ENCODE data around the gene NCR3LG1.

NCR3LG1 gene

GRCh38 chr11:17412488-17413180 is 61.0 kb downstream of the NCR3LG1 start:
- no peak overlapping the region for H3K4me3 ChIP-seq (ENCODE audit: low read depth, low read length)
- TF ChIP-seq MYC (IDR thresholded peaks at IDR 0.05; ENCODE audit: low read depth, low read length), result no peak
- TF ChIP-seq, protein P1, sequence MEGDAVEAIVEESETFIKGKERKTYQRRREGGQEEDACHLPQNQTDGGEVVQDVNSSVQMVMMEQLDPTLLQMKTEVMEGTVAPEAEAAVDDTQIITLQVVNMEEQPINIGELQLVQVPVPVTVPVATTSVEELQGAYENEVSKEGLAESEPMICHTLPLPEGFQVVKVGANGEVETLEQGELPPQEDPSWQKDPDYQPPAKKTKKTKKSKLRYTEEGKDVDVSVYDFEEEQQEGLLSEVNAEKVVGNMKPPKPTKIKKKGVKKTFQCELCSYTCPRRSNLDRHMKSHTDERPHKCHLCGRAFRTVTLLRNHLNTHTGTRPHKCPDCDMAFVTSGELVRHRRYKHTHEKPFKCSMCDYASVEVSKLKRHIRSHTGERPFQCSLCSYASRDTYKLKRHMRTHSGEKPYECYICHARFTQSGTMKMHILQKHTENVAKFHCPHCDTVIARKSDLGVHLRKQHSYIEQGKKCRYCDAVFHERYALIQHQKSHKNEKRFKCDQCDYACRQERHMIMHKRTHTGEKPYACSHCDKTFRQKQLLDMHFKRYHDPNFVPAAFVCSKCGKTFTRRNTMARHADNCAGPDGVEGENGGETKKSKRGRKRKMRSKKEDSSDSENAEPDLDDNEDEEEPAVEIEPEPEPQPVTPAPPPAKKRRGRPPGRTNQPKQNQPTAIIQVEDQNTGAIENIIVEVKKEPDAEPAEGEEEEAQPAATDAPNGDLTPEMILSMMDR (IDR thresholded peaks at IDR 0.05; ENCODE audit: low read depth, low read length), result no peak
- TF ChIP-seq POLR2A (IDR thresholded peaks at IDR 0.05; ENCODE audit: extremely low read depth, insufficient read length), result no peak
- TF ChIP-seq MAX (IDR thresholded peaks at IDR 0.05; ENCODE audit: low read depth, low read length), result no peak
- no peak for DNase-seq (ENCODE audit: low read depth)

- no peak for DNase-seq (ENCODE audit: low read depth)
- H3K4me3 ChIP-seq (ENCODE audit: low read depth, low read length), result no peak overlapping the region
- TF ChIP-seq MYC (IDR thresholded peaks at IDR 0.05; ENCODE audit: low read depth, low read length), result no peak
- TF ChIP-seq POLR2A (IDR thresholded peaks at IDR 0.05; ENCODE audit: extremely low read depth, insufficient read length), result no peak
- no peak for TF ChIP-seq MAX (IDR thresholded peaks at IDR 0.05; ENCODE audit: low read depth, low read length)
- TF ChIP-seq, protein P1 (IDR thresholded peaks at IDR 0.05; ENCODE audit: low read depth, low read length), result no peak
Measured at GRCh38 chr11:17413414-17414316, 62.1 kb downstream of the NCR3LG1 start.

DNA sequence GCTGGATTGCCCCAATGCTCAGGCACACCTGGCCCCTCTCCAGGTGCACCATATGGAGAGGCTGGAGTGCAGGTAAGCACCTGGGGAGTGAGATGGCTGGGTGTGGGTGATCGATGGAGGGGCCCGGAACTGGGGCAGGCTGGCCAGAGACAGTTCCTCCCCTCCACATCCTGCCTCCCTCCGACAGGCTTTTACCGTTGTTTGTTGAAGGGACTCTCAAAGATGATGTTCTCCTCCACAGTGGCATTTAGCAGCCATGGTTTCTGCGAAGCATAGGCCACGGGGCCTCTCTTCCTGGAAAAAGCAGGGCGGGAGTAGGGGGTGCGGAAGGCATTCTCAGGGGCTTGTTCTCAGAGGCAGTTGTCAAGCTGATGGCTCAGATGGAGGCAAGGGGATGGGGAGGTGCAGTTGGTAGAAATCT is 62.7 kb downstream of the NCR3LG1 start:
- TF ChIP-seq POLR2A (IDR thresholded peaks at IDR 0.05; ENCODE audit: extremely low read depth, insufficient read length) (no peak), MYC (IDR thresholded peaks at IDR 0.05; ENCODE audit: low read depth, low read length) (no peak), MAX (IDR thresholded peaks at IDR 0.05; ENCODE audit: low read depth, low read length) (no peak)
- TF ChIP-seq, protein P1 (IDR thresholded peaks at IDR 0.05; ENCODE audit: low read depth, low read length), result no peak
- H3K4me3 ChIP-seq (ENCODE audit: low read depth, low read length), result no peak overlapping the region
- DNase-seq (ENCODE audit: low read depth), result no peak

GRCh38 chr11:17414992-17415391 is 63.4 kb downstream of the NCR3LG1 start:
- no peak overlapping the region for H3K4me3 ChIP-seq (ENCODE audit: low read depth, low read length)
- DNase-seq (ENCODE audit: low read depth), result no peak
- TF ChIP-seq MAX (IDR thresholded peaks at IDR 0.05; ENCODE audit: low read depth, low read length), result no peak
- no peak for TF ChIP-seq MYC (IDR thresholded peaks at IDR 0.05; ENCODE audit: low read depth, low read length)
- TF ChIP-seq POLR2A (IDR thresholded peaks at IDR 0.05; ENCODE audit: extremely low read depth, insufficient read length), result no peak
- TF ChIP-seq, protein P1 (IDR thresholded peaks at IDR 0.05; ENCODE audit: low read depth, low read length), result no peak

DNA sequence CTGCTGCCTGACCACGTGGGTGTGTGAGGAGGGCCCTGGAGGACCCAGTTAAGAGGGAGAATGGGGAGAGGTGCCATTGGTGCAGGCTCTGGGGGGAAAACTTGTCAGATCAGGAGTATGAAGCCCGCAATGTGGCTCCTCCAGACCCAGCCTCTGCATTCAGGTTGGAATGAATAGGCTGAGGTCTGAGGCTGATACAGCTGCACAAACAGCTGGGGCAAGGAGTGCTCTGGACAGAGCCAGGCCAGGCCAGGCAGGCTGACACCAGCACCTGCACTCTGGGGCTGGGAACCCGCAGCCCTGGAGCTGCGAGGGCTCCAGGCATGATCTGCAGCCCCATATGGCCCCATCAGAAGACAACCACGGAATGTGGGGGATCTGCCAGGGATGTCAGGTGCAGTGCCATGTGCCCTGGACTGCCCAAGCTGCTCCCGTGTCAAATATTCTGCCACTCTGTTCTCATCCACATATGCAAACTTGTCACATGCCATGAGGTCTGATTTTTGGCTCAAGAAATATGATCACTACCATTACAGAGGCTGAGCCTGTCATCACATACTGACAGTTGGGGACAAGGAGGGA is 64.0 kb downstream of the NCR3LG1 start:
- TF ChIP-seq, protein P1 (IDR thresholded peaks at IDR 0.05; ENCODE audit: low read depth, low read length), result no peak
- TF ChIP-seq POLR2A (IDR thresholded peaks at IDR 0.05; ENCODE audit: extremely low read depth, insufficient read length) (no peak), MYC (IDR thresholded peaks at IDR 0.05; ENCODE audit: low read depth, low read length) (no peak), MAX (IDR thresholded peaks at IDR 0.05; ENCODE audit: low read depth, low read length) (no peak)
- no peak overlapping the region for H3K4me3 ChIP-seq (ENCODE audit: low read depth, low read length)
- DNase-seq (ENCODE audit: low read depth), result no peak

All from NB4 (cell line).